ENCODE data around the gene TAF4. TPM values are rescaled to one million over a fixed set of nuclear protein-coding genes. Genes with fewer than 3 reads are reported as not detected.
"Not testable (repeated sequence)": the region's sequence is repeated elsewhere in the genome, so short reads cannot be mapped to it uniquely, and the experiment has no call there.

The TAF4 gene
- total and polyA plus RNA-seq, 2 donors (not counting 1 experiment from before 2014, with no cell fraction given): 2.6 to 3.0 TPM

- Histone ChIP-seq H4K20me1 (ENCODE audit: control insufficient read depth, extremely low read depth, insufficient read depth, low read length) (no peaks in the 10 kb centered on the region), H3K9ac (ENCODE audit: insufficient read depth, low read length) (no peak overlapping the region), H3K4me3 (replicated peaks in 1 of 4; ENCODE audit: control extremely low read depth in 1 of 4, insufficient read depth in 1 of 4, low read depth in 3 of 4, low read length in 4 of 4) (no peak overlapping the region), H2AFZ (ENCODE audit: low read length) (no peak overlapping the region), H3K36me3 (ENCODE audit: control insufficient read depth, insufficient read depth, low read length) (no peaks in the 10 kb centered on the region), H3K79me2 (ENCODE audit: control insufficient read depth, insufficient read depth, low read length) (no peaks in the 10 kb centered on the region), H3K9me3 (ENCODE audit: control insufficient read depth, insufficient read depth, low read depth, low read length) (no peaks in the 10 kb centered on the region), H3K27ac (ENCODE audit: insufficient read depth, low read length) (no peak overlapping the region), H3K4me2 (ENCODE audit: extremely low read depth, insufficient read depth, low read length) (no peak overlapping the region), H3K4me1 (ENCODE audit: control insufficient read depth, extremely low read depth, insufficient read depth, low read length) (no peaks in the 10 kb centered on the region), H3K27me3 (ENCODE audit: control insufficient read depth, insufficient read depth, low read length) (no peaks in the 10 kb centered on the region)
- TF ChIP-seq EZH2 (IDR thresholded peaks at IDR 0.05; ENCODE audit: low read length, missing control alignments) (no peak), CTCF (conservative IDR thresholded peaks at IDR 0.05 in 1 of 2, IDR thresholded peaks at IDR 0.05 in 1 of 2; ENCODE audit: low read depth in 1 of 2, low read length in 2 of 2) (no peak)
- no peak for DNase-seq (ENCODE audit: low read depth in 2 of 2)
These were observed 14.7 kb upstream of the TAF4 start for GRCh38 chr20:62080249-62080990.

GRCh38 chr20:62079166-62079565 is 13.5 kb upstream of the TAF4 start:
- TF ChIP-seq EZH2 (IDR thresholded peaks at IDR 0.05; ENCODE audit: low read length, missing control alignments) (no peak), CTCF (conservative IDR thresholded peaks at IDR 0.05 in 1 of 2, IDR thresholded peaks at IDR 0.05 in 1 of 2; ENCODE audit: low read depth in 1 of 2, low read length in 2 of 2) (no peak)
- Histone ChIP-seq H3K79me2 (ENCODE audit: control insufficient read depth, insufficient read depth, low read length) (no peaks in the 10 kb centered on the region), H3K27me3 (ENCODE audit: control insufficient read depth, insufficient read depth, low read length) (no peaks in the 10 kb centered on the region), H3K9me3 (ENCODE audit: control insufficient read depth, insufficient read depth, low read depth, low read length) (no peaks in the 10 kb centered on the region), H3K4me3 (replicated peaks in 1 of 4; ENCODE audit: control extremely low read depth in 1 of 4, insufficient read depth in 1 of 4, low read depth in 3 of 4, low read length in 4 of 4) (no peak overlapping the region), H2AFZ (ENCODE audit: low read length) (no peak overlapping the region), H3K9ac (ENCODE audit: insufficient read depth, low read length) (no peak overlapping the region), H3K27ac (ENCODE audit: insufficient read depth, low read length) (no peak overlapping the region), H4K20me1 (ENCODE audit: control insufficient read depth, extremely low read depth, insufficient read depth, low read length) (no peaks in the 10 kb centered on the region), H3K4me2 (ENCODE audit: extremely low read depth, insufficient read depth, low read length) (no peak overlapping the region), H3K36me3 (ENCODE audit: control insufficient read depth, insufficient read depth, low read length) (no peaks in the 10 kb centered on the region), H3K4me1 (ENCODE audit: control insufficient read depth, extremely low read depth, insufficient read depth, low read length) (no peaks in the 10 kb centered on the region)
- DNase-seq (ENCODE audit: low read depth in 2 of 2): no peak

DNA sequence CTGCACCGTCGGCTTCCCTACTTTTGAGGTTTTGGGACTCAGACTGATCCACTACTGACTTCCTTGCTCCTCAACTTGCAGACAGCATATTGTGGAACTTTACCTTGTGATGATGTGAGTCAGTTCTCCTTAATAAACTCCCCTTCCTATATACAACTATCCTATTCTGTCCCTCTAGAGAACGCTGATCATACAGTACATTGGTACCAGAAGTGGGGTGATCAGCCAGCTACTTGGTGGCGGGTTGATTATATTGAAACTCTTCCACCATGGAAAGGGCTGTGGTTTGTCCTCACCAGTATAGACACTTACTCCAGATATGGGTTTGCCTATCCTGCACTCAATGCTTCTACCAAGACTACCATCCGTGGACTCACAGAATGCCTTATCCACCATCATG is 7.6 kb upstream of the TAF4 start:
- H3K4me3 ChIP-seq (replicated peaks in 1 of 4; ENCODE audit: control extremely low read depth in 1 of 4, insufficient read depth in 1 of 4, low read depth in 3 of 4, low read length in 4 of 4): no peak overlapping the region
- no peaks in the 10 kb centered on the region for H3K36me3 ChIP-seq (ENCODE audit: control insufficient read depth, insufficient read depth, low read length)
- no peak overlapping the region for H3K27ac ChIP-seq (ENCODE audit: insufficient read depth, low read length)
- TF ChIP-seq EZH2 (IDR thresholded peaks at IDR 0.05; ENCODE audit: low read length, missing control alignments) (no peak), CTCF (conservative IDR thresholded peaks at IDR 0.05 in 1 of 2, IDR thresholded peaks at IDR 0.05 in 1 of 2; ENCODE audit: low read depth in 1 of 2, low read length in 2 of 2) (no peak)
- no peak for DNase-seq (ENCODE audit: low read depth in 2 of 2)
- no peaks in the 10 kb centered on the region for H3K9me3 ChIP-seq (ENCODE audit: control insufficient read depth, insufficient read depth, low read depth, low read length)
- no peaks in the 10 kb centered on the region for H3K27me3 ChIP-seq (ENCODE audit: control insufficient read depth, insufficient read depth, low read length)
- no peaks in the 10 kb centered on the region for H3K4me1 ChIP-seq (ENCODE audit: control insufficient read depth, extremely low read depth, insufficient read depth, low read length)
- H3K4me2 ChIP-seq (ENCODE audit: extremely low read depth, insufficient read depth, low read length): no peak overlapping the region
- no peaks in the 10 kb centered on the region for H4K20me1 ChIP-seq (ENCODE audit: control insufficient read depth, extremely low read depth, insufficient read depth, low read length)
- H3K79me2 ChIP-seq (ENCODE audit: control insufficient read depth, insufficient read depth, low read length): no peaks in the 10 kb centered on the region
- no peak overlapping the region for H2AFZ ChIP-seq (ENCODE audit: low read length)
- no peak overlapping the region for H3K9ac ChIP-seq (ENCODE audit: insufficient read depth, low read length)

- H2AFZ ChIP-seq (ENCODE audit: low read length): not testable (repeated sequence)
These were observed 6.2 kb upstream of the TAF4 start for GRCh38 chr20:62071669-62072430.

More at GRCh38 chr20:62071669-62072430, 6.2 kb upstream of the TAF4 start:
- H3K27me3 ChIP-seq (ENCODE audit: control insufficient read depth, insufficient read depth, low read length); DNase-seq (ENCODE audit: low read depth in 2 of 2); H3K4me3 ChIP-seq (replicated peaks in 1 of 4; ENCODE audit: control extremely low read depth in 1 of 4, insufficient read depth in 1 of 4, low read depth in 3 of 4, low read length in 4 of 4); H3K4me1 ChIP-seq (ENCODE audit: control insufficient read depth, extremely low read depth, insufficient read depth, low read length); H4K20me1 ChIP-seq (ENCODE audit: control insufficient read depth, extremely low read depth, insufficient read depth, low read length); H3K36me3 ChIP-seq (ENCODE audit: control insufficient read depth, insufficient read depth, low read length); H3K4me2 ChIP-seq (ENCODE audit: extremely low read depth, insufficient read depth, low read length); H3K9me3 ChIP-seq (ENCODE audit: control insufficient read depth, insufficient read depth, low read depth, low read length); H3K79me2 ChIP-seq (ENCODE audit: control insufficient read depth, insufficient read depth, low read length); H3K27ac ChIP-seq (ENCODE audit: insufficient read depth, low read length); H3K9ac ChIP-seq (ENCODE audit: insufficient read depth, low read length): not testable (repeated sequence)

All from fibroblast of lung (primary cell).